ENCODE measurements around the gene VAPA.

The VAPA gene

GRCh38 chr18:9968081-9968848 lies 54.4 kb downstream of the VAPA start:
- no peak overlapping the region for H3K4me3 ChIP-seq (replicated peaks; ENCODE audit: low read depth, low read length)
- no peak for DNase-seq (ENCODE audit: extremely low read depth, low read depth)
- TF ChIP-seq CTCF (IDR thresholded peaks at IDR 0.05; ENCODE audit: low read depth, low read length, missing control alignments) = no peak

- no peak for DNase-seq (ENCODE audit: extremely low read depth, low read depth)
- TF ChIP-seq CTCF (IDR thresholded peaks at IDR 0.05; ENCODE audit: low read depth, low read length, missing control alignments) = no peak
- H3K4me3 ChIP-seq (replicated peaks; ENCODE audit: low read depth, low read length) = no peak overlapping the region
Observed at GRCh38 chr18:9969247-9969646, 55.4 kb downstream of the VAPA start.

GRCh38 chr18:9971313-9971920 lies 57.6 kb downstream of the VAPA start:
- no peak overlapping the region for H3K4me3 ChIP-seq (replicated peaks; ENCODE audit: low read depth, low read length)
- peak; percentile 59 for TF ChIP-seq CTCF (IDR thresholded peaks at IDR 0.05; ENCODE audit: low read depth, low read length, missing control alignments)
- peak; percentile 69 for DNase-seq (ENCODE audit: extremely low read depth, low read depth)

- H3K4me3 ChIP-seq (replicated peaks; ENCODE audit: low read depth, low read length) = no peak overlapping the region
- DNase-seq (ENCODE audit: extremely low read depth, low read depth) = no peak
- TF ChIP-seq CTCF (IDR thresholded peaks at IDR 0.05; ENCODE audit: low read depth, low read length, missing control alignments) = no peak
Observed at GRCh38 chr18:9973470-9973869, 59.7 kb downstream of the VAPA start.

GRCh38 chr18:9974279-9974915 lies 60.6 kb downstream of the VAPA start:
- no peak overlapping the region for H3K4me3 ChIP-seq (replicated peaks; ENCODE audit: low read depth, low read length)
- DNase-seq (ENCODE audit: extremely low read depth, low read depth) = no peak
- no peak for TF ChIP-seq CTCF (IDR thresholded peaks at IDR 0.05; ENCODE audit: low read depth, low read length, missing control alignments)

GRCh38 chr18:9975658-9976057 lies 61.8 kb downstream of the VAPA start:
- H3K4me3 ChIP-seq (replicated peaks; ENCODE audit: low read depth, low read length) = no peak overlapping the region
- TF ChIP-seq CTCF (IDR thresholded peaks at IDR 0.05; ENCODE audit: low read depth, low read length, missing control alignments) = no peak
- no peak for DNase-seq (ENCODE audit: extremely low read depth, low read depth)
